ENCODE results near the gene GAS2L3.

The GAS2L3 gene

DNA sequence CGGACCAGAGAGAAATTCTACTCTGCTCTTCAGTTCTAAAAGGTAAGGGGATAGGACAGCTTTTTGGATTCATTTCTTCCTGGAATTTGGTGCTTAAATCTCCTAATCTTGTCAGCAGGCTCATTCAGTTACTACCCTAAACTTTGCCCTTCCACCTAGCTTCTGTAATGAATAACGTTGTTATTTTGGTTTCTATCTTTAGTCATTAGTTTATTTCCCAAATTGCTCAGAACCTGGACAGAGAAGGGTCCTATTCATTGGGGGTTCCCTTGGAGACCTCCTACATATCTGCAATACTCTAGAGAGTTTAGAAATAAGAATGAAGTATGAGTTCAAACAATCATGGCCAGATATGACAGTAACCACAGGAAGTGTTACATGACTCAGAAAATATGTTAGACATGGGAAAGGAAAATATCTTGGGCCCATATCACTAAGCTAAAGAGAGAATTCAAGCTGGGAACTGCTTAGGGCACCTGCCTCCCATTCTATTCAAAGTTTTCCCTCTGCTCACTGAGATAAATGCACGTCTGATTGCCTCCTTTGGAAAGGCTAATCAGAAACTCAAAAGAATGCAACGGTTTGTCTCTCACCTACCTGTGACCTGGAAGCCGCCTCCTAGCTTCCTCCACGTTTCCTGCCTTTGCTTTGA, 87.9 kb downstream of the GAS2L3 start:
- no peak for DNase-seq (ENCODE audit: low read depth, low spot score)

DNA sequence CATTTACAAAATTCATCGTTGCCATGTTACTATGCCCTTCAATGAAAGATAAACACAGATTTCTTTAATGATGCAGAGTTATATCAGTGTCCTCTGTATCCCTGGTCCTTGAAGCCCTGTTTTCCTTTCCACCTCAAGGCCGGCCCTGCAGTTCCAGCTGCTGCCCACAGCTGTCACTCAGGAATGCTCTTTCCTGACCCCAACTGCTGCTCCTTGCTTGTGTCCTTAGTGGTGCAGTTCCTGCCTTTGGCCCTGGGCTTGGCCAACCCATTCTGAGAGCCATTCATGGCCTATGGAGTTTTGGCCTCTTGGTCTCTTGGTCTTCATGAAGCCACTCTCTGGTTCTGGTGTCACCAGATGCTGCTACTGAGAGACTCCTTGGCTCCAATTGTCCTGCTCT, 93.1 kb downstream of the GAS2L3 start:
- DNase-seq (ENCODE audit: low read depth, low spot score), result no peak

DNA sequence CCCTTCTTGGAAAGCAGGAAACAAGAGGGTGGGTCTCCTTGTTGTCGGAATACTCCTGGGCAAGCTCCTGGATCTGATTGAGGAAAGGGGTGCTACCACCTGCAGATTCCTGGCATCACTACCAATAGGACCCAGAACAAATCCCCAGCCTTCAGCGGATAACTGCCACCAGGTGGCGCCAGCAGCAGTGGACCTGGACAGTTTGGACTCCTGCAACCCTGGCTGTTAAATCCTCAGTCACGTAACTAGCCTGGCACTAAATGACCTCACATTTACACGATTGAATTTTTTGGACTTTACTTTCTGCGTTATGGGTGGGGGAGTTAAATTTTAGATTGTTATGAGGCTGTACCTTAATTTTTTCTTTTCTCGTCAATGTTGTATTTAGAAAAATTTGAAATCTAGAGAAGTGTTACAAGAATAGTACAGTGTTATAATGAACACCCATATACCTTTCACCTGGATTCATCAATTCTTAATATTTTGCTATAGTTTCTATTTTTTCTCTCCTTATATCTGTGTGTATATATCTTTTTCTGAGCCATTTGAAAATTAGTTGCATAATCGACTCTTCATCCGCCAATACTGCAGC, 95.6 kb downstream of the GAS2L3 start:
- DNase-seq (ENCODE audit: low read depth, low spot score), result no peak

DNA sequence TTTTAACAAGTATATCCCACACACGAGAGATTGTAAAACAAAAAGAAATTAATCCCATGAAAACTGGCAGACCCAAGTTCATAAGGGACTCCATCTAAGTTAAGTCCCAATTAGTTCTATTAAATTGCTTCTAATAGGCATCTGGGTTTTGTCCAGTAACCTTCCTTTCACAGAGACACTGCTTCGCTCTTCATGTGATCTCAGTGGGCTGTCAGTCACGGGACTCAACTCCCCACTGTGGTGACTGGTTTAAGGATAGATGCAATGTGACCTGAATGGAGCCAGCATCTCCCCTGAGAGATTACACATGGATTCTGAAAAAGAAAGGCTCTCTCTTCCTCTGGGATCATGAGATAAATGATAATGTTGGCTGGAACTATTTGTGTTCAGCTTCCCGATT, 96.4 kb downstream of the GAS2L3 start:
- no peak for DNase-seq (ENCODE audit: low read depth, low spot score)

DNA sequence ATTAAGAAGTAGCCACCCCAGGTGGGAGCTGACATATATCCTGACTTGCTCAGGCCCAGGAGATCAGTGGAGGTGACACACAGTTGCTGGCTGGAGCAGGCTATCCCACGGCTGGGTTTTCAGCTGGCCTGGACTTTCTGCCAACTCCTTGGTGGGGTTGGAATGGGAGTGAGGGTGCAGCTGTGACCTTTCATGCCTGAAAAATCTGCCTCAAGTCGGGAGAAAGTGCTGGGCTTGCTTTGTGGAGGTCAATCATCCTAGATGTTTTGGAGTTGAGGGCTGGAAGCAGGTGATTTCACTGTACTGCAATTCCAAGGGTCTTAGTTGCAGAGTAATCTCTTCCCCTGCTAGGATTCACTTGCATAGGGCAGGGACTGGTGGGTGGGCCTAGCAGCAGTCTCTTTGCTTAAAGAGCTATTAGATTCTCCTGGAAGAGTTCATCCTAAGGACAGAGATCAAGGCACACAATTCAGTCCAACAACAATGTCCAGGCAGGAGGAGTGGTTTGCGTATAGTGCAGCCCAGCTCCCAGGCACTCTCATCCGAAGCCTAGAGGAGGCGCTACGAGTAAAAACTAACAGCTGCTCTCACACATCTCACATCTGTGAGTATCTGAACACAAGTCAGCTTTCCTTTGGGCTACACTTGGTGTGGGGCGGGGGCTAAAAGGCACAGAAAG, 98.1 kb downstream of the GAS2L3 start:
- DNase-seq (ENCODE audit: low read depth, low spot score), result no peak

DNA sequence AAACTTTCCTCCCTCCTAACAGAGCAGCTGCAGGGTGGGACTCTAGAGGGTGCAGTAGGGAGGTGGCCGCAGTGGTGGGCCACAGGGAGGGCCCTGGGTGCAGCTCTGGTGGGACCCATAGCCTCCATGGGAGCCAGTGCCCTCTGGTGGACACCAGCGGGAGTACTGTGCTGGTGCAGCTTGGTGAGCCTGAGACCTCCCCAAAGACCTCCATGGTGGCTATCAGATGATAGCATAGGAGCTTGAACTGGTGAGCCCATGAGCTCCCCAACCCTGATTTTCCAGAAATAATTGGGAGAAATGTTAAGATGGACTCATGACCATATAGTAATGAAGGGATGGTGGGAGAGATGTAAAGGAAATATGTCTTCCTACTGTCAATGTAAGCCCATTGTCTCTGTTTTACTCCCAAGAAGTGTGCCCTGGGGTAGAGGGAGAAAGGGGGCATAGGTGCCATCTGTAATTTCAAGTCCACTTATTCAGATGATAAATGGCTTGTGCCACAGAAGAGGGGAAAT, 98.7 kb downstream of the GAS2L3 start:
- no peak for DNase-seq (ENCODE audit: low read depth, low spot score)

DNA sequence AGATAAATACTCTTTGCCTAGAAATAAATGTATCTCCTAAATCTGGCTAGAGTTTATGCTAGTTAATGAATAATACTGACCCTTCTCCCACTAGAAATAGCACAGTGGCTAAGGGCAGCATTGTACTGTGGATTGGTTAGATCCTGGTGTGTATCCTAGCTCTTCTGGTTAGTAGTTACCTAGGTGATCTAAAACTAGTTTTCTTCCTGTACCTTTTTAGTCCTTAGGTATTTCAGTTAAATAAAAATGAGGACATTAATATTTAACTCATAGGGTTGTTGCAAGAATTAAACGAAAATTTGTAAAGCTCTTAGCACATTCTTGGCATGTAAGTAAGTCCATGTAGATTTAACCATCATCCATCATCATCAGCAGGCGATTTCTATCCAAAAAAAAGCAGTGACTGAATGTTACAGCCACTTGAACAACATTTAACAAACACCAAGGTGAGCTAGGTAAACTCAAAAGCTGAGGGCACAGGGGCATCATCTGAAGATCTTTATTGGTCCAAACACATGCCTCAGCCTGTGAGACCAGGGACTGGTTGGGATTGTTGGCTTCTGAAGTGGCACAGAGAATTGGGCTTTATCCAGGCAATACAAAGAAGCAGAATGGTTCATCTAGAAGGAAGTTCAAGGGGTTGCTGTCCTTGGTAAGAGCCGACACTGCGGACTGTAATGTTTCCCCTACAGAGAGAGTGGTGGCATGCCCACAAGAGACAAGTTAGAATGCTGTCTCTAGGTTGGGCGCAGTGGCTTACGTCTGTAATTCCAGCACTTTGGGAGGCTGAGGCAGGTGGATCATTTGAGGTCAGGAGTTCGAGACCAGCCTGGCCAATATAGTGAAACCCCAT, 100.8 kb downstream of the GAS2L3 start:
- DNase-seq (ENCODE audit: low read depth, low spot score), result no peak
